ENCODE data around the gene PKN1.

PKN1 gene

DNA sequence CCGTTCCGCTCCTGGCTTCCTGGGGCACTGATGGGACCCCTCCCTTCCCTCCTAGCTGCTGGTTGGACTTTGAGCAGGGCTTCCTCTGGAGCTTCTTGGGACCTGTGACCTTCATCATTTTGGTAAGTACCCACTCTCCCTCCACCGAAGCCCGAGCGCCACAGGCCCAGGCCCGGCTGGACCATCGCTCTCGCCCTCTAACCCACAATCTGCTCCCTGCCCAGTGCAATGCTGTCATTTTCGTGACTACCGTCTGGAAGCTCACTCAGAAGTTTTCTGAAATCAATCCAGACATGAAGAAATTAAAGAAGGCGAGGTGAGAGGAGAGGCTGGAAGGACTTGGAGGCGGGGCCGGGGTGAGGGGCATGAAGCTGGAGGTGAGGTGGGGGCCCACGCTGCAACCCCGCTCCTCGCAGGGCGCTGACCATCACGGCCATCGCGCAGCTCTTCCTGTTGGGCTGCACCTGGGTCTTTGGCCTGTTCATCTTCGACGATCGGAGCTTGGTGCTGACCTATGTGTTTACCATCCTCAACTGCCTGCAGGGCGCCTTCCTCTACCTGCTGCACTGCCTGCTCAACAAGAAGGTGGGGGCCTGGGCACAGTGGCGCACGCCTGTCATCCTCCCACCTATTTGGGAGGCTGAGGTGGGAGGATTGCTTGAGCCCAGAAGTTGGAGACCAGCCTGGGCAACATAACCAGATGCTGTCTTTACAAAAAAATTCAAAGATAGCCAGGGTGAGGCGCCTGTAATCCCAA lies 26.3 kb upstream of the PKN1 start:
- no peak for DNase-seq (ENCODE audit: low read depth in 2 of 2, low spot score in 1 of 2)

- no peak for DNase-seq (ENCODE audit: low read depth in 2 of 2, low spot score in 1 of 2)
Measured at GRCh38 chr19:14407605-14408484, 25.3 kb upstream of the PKN1 start.

DNA sequence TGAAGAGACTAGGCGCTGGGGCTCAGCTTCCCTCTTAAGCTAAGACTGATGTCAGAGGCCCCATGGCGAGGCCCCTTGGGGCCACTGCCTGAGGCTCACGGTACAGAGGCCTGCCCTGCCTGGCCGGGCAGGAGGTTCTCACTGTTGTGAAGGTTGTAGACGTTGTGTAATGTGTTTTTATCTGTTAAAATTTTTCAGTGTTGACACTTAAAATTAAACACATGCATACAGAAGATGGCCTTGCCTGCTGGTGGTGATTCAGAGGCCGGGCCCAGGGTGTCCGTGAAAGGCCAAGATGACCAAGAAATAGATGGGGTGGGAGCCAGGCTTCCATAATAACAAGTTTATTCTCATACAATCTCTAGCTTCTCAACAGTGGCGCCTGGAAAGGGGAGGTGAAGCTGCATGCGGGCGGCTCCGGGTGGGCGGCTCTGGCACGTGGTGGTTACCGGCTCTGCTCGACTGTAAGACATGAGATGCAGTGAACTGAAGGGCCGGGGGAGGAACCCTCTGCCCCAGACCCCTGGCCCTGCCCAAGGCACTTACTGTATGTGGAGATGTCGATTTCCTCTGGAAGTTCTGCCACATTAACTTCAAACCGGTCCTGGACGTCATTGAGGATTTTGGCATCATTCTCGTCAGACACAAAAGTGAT lies 24.5 kb upstream of the PKN1 start:
- DNase-seq (ENCODE audit: low read depth in 2 of 2, low spot score in 1 of 2) = no peak

DNA sequence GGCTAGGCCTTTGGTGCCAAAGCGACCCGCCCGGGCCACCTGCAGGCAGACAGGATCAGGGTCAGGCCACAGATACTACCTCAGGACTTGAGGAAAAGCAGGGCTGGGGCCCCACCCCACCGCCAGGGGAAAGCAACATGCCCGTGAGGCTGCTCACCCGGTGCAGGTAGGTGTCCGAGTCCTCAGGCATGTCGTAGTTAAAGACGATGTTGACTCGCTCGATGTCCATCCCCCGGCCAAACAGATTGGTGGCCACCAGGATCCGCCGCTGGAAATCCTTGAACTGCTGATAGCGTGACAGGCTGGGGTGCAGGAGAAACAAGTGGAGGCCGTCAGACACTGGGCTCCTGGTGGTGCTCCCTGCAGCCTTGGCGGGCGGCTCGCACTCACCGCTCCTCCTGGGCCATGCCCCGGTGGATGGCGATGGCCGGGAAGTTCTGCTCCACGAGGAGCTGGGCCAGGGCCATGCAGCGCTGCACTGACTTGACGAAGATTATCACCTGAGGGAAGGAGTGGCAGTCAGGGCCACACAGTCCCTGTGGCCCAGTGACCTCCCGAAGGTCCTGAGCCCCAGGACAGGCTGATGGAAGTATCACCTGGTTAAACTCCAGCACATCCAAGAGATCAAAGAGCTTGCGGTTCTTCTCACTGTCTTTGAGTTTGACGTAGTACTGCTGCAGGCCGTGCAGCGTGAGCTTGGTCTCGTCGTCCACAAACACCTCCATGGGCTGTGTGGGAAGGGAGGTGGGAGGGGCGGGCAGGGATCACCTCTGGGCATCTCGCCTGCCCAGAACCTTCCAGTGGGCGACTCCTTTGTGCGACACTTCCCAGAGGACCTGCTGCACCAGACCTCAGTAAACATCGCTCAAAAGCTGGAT lies 23.7 kb upstream of the PKN1 start:
- no peak for DNase-seq (ENCODE audit: low read depth in 2 of 2, low spot score in 1 of 2)

GRCh38 chr19:14410091-14411051 lies 22.7 kb upstream of the PKN1 start:
- no peak for DNase-seq (ENCODE audit: low read depth in 2 of 2, low spot score in 1 of 2)

DNA sequence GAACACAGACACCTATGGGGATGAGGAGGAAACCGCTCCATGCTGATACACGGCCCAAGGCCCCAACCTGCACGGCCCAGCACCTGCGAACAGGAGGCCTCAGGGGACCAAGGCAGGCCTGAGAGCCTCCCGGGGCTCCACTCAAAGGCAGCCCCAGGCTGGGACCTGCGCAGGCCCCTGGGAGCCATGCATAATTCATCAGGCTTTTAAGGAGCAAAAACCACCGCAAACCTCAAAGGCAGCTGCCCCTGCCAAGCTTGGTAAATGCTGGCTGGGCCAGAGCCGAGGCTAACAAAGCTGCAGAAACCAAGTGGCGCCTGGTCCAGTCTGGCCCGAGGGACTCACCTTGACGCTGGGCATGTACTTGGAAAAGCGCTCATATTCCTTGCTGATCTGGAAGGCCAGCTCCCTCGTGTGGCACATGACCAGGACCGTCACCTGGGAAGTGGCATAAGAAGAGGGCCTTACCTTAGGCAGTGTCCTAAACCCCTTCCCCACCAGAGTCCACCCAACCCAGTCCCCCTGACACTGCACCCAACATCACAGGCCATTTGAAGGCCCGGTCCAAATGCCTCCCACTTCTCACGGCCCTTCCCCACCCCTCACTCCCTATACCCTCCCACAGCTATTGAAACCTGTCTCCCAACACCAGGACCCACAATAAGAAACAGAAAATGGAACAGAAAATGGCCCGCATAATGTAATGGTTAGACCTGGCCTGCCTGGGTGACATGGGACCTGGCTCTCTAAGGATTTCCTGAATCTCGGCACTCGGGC lies 21.8 kb upstream of the PKN1 start:
- DNase-seq (ENCODE audit: low read depth in 2 of 2, low spot score in 1 of 2) = no peak

- no peak for DNase-seq (ENCODE audit: low read depth in 2 of 2, low spot score in 1 of 2)
Measured at GRCh38 chr19:14411938-14412245, 21.2 kb upstream of the PKN1 start.

GRCh38 chr19:14412324-14412995 lies 20.6 kb upstream of the PKN1 start:
- no peak for DNase-seq (ENCODE audit: low read depth in 2 of 2, low spot score in 1 of 2)

DNA sequence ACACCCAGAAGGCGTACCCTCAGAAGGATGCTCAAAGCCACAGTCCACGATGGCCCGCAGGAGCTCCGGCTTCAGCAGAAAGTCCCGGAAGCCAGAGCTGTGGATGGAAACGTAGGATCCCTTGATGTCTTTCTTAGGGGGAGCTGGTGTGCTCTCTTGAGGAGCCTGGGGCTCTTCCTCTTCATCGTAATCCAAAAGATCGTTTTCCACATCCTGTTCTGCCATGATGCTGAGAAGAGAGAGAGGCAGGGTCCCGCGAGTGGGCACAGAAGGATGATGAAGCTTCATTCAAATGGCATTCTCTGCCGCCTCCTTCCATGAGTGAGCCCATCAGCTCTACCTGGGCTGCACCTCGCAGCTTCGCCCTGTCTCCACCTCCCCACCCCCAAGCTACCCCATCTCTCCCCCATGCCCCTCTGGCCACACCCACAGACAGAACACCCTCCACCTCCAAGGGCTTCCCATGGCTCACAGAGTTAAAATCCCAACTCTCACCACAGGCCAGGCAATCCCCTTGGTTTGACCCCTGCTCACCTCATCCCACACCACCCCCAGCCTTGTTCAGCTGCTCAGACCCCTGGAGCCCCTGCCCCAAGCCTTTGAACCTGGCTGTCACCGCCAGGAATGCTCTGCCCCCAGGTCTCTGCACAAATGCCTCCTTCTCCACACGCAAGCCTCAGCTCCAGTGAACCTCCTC lies 20.0 kb upstream of the PKN1 start:
- DNase-seq (ENCODE audit: low read depth in 2 of 2, low spot score in 1 of 2) = no peak

- no peak for DNase-seq (ENCODE audit: low read depth in 2 of 2, low spot score in 1 of 2)
Measured at GRCh38 chr19:14413693-14414181, 19.4 kb upstream of the PKN1 start.

DNA sequence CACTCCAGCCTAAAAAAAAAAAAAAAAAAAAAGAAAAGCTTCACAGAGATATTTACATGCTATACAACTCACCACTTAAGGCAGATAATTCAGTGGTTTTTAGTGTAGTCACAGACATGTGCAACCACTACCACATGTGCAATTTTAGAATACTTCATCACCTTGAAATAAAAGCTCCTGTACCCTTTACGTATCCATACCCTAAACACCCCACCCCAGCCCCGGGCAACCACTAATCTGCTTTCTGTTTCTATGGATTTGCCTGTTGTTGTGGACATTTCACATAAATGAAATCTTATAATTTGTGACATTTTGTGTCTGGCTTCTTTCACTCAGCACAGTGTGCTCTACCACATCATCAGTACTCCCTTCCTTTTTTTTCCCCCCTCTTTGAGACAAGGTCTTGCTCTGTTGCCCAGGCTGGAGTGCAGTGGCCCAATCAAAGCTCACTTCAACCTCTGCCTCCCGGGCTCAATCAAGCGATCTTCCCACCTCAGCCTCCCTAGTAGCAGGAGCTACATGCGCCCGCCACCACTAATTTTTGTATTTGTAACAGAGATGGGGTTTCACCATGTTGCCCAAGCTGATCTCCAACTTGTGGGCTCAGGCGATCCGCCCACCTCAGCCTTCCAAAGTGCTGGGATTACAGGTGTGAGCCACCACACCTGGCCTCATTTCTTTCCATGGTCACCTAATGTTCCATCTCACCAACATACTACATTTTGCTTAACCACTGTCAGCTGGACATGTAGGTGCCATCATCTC lies 18.0 kb upstream of the PKN1 start:
- no peak for DNase-seq (ENCODE audit: low read depth in 2 of 2, low spot score in 1 of 2)

DNA sequence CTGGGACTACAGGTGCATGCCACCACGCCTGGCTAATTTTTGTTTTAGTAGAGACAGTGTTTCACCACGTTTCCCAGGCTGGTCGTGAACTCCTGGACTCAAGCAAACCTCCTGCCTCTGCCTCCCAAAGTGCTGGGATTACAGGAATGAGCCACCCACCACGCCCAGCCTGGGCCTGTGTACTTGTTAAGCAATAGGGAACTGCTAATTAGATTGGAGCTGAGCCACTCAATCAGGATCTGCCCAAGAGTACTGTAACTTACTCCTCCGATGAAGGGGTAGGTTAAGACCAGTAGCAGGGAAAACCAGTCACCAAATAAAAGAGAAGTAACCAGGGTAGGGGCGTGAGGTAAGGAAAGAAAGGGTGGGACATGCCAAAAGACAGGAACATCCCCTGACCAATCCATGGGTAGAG lies 16.3 kb upstream of the PKN1 start:
- no peak for DNase-seq (ENCODE audit: low read depth in 2 of 2, low spot score in 1 of 2)

DNA sequence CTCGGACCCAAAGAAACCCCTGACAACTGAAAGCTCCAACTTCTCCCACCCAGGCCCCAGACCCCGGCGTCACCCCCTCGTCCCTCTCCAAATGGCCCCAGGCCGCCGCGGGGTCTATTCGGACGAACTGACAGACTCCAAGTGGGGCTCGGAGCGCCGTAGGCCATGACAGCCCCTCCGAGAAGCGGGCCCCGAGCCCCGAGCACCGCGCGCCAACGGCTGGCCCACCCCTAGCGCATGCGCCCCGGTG lies 14.3 kb upstream of the PKN1 start:
- DNase-seq (ENCODE audit: low read depth in 2 of 2, low spot score in 1 of 2) = peak in 1 of 2 donors; percentile 71

DNA sequence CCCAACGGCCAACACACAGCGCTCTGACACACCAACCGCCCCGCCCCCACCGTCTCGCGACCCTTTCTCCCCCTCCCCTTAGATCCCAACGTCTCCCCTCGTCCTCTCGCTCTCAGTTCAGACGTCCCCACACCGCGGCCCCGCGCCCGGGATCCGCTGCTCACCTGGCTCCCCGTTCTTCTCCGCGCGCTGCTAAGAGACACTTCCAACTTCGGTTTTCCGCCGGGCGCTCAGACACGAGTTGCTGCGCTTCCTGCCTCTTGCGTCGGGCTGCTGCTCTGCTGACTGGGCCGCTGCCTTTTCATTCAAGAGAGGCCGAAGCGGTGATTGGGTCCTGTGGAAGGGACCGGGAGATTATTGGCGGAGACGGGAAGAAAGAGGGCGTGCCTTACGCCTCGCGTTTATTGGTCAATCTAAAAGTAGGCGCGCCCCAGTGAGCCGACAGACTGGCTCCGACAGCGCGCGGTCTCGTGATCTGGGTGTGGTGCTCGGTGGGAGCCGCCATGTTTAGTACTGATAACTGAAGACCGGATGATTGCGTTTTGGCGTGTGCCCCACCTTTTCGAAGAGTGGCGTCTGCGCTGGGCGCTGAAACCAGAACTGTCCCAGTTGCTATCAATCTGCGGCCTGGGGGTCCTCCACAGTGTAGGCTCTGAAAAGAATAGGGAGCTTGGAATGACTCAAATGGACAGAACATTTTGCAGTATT lies 13.8 kb upstream of the PKN1 start, which contains the start of gene DDX39A:
Gene DDX39A (minus strand): TSS at position 236 of the 708 bp plus-strand sequence. CDS start 6,121 bp downstream, outside the sequence.
- DNase-seq (ENCODE audit: low read depth in 2 of 2, low spot score in 1 of 2) = peak; percentile 88 to 92

DNA sequence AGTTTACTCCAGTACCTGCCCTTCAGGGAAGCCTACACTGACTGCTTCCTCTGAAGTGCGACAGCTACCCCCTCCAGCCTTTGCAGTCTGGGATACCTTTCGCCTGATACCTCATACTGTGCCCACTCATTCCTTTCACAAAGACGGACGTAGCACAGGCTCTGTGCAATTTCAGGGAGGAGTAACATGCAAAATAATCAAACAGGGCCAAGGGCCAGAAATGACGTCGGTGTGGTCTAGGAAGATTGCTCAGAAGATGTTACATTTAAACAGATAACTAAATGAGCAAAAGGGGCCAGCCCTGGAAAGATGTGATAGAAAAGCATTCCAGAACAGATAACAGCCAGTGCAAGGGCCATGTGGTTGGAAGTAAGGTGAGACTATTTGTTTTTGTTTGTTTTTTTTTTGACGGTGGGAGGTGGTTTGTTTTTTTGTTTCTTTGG lies 7.4 kb upstream of the PKN1 start:
- no peak for DNase-seq (ENCODE audit: low read depth in 2 of 2, low spot score in 1 of 2)

DNA sequence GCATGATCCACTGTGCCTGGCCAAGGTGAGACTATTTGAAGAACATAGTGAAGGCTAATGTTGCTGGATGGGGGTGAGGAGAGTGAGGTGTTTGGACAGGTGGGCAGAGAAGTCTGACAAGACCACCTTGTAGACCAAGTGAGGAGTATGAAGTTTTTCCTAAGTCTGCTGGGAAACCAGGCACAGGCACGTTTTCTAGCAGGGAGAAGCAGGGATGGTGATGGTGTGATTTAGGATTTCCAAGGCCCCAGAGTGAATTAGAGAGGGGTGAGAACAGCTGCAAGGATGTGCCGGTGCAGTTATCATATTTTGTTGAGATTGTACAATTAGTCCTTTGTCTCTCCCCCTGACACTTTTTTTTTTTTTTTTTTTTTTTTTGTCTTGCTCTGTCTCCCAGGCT lies 5.6 kb upstream of the PKN1 start:
- DNase-seq (ENCODE audit: low read depth in 2 of 2, low spot score in 1 of 2) = no peak
